ENCODE data around the gene CDIP1.

CDIP1 gene

GRCh38 chr16:4495766-4496165 is 42.8 kb downstream of the CDIP1 start:
- no peak for TF ChIP-seq CTCF (IDR thresholded peaks at IDR 0.05; ENCODE audit: low read depth, low read length)
- DNase-seq (ENCODE audit: low read depth in 2 of 2), result peak in 1 of 2 donors; percentile 16
- H3K4me3 ChIP-seq (replicated peaks in 1 of 2; ENCODE audit: low read depth in 2 of 2, low read length in 2 of 2), result no peak overlapping the region

- H3K4me3 ChIP-seq (replicated peaks in 1 of 2; ENCODE audit: low read depth in 2 of 2, low read length in 2 of 2), result no peak overlapping the region
- DNase-seq (ENCODE audit: low read depth in 2 of 2), result peak; percentile 62 to 85
- TF ChIP-seq CTCF (IDR thresholded peaks at IDR 0.05; ENCODE audit: low read depth, low read length), result no peak
Observed at GRCh38 chr16:4494746-4495490, 43.7 kb downstream of the CDIP1 start.

- no peak for TF ChIP-seq CTCF (IDR thresholded peaks at IDR 0.05; ENCODE audit: low read depth, low read length)
- no peak overlapping the region for H3K4me3 ChIP-seq (replicated peaks in 1 of 2; ENCODE audit: low read depth in 2 of 2, low read length in 2 of 2)
- DNase-seq (ENCODE audit: low read depth in 2 of 2), result no peak
Observed at GRCh38 chr16:4491898-4492297, 46.7 kb downstream of the CDIP1 start.

- DNase-seq (ENCODE audit: low read depth in 2 of 2), result peak; percentile 76 to 83
- TF ChIP-seq CTCF (IDR thresholded peaks at IDR 0.05; ENCODE audit: low read depth, low read length), result no peak
- no peak overlapping the region for H3K4me3 ChIP-seq (replicated peaks in 1 of 2; ENCODE audit: low read depth in 2 of 2, low read length in 2 of 2)
Observed at GRCh38 chr16:4489030-4489429, 49.5 kb downstream of the CDIP1 start.

- DNase-seq (ENCODE audit: low read depth in 2 of 2), result peak; percentile 24 to 35
- TF ChIP-seq CTCF (IDR thresholded peaks at IDR 0.05; ENCODE audit: low read depth, low read length), result no peak
- no peak overlapping the region for H3K4me3 ChIP-seq (replicated peaks in 1 of 2; ENCODE audit: low read depth in 2 of 2, low read length in 2 of 2)
Observed at GRCh38 chr16:4488499-4488967, 50.0 kb downstream of the CDIP1 start.

- DNase-seq (ENCODE audit: low read depth in 2 of 2), result peak; percentile 88 to 89
- TF ChIP-seq CTCF (IDR thresholded peaks at IDR 0.05; ENCODE audit: low read depth, low read length), result no peak
- no peak overlapping the region for H3K4me3 ChIP-seq (replicated peaks in 1 of 2; ENCODE audit: low read depth in 2 of 2, low read length in 2 of 2)
Observed at GRCh38 chr16:4487955-4488498, 50.5 kb downstream of the CDIP1 start.
